Osteocyte (in vitro differentiated cells): ENCODE data around the gene FLCN. TPM values are rescaled to one million over a fixed set of nuclear protein-coding genes. Genes with fewer than 3 reads are reported as not detected.

Source experiments
- DNase-seq: peaks from one replicate; pipeline ENCODE4 v3.0.0; 2021; ENCODE audit warnings: mixed read lengths; ENCODE audit not compliant: unreplicated experiment; ENCODE audit errors: extremely low spot score
- H3K27ac Mint-ChIP-seq: one replicate; pipeline ENCODE4 v1.8.0; 2021; ENCODE audit warnings: mild to moderate bottlenecking, mixed read lengths; ENCODE audit not compliant: unreplicated experiment
- H3K27me3 Mint-ChIP-seq: one replicate; pipeline ENCODE4 v1.8.0; 2021; ENCODE audit warnings: mixed read lengths; ENCODE audit not compliant: unreplicated experiment
- H3K36me3 Mint-ChIP-seq: one replicate; pipeline ENCODE4 v1.8.0; 2021; ENCODE audit warnings: mixed read lengths; ENCODE audit not compliant: unreplicated experiment
- H3K4me1 Mint-ChIP-seq: one replicate; pipeline ENCODE4 v1.8.0; 2021; ENCODE audit warnings: mixed read lengths; ENCODE audit not compliant: unreplicated experiment
- H3K4me3 Mint-ChIP-seq: one replicate; pipeline ENCODE4 v1.8.0; 2021; ENCODE audit warnings: mild to moderate bottlenecking, moderate library complexity, mixed read lengths; ENCODE audit not compliant: unreplicated experiment
- H3K9me3 Mint-ChIP-seq: one replicate; pipeline ENCODE4 v1.8.0; 2021; ENCODE audit warnings: mixed read lengths; ENCODE audit not compliant: unreplicated experiment
- CTCF ChIP-seq: fragments of 200-600 bp; sonication (generic); IDR thresholded peaks from 2 replicates; pipeline ENCODE4 v1.5.0; 2021; ENCODE audit warnings: antibody characterized with exemption, mild to moderate bottlenecking, moderate library complexity
- total RNA-seq: library from RNA; stranded (reverse); gene quantifications from 2 replicates; pipeline ENCODE4 v1.2.1, GENCODE V29; 2021

FLCN gene
- total RNA-seq, 1 donor from 2014 or later: 91.1 TPM

- no peak for DNase-seq
Measured at GRCh38 chr17:17224137-17224536, 12.8 kb downstream of the FLCN start.

GRCh38 chr17:17223736-17224135, 13.2 kb downstream of the FLCN start:
- no peak for DNase-seq
- no peaks in the 10 kb centered on the region for H3K9me3 Mint-ChIP-seq
- H3K36me3 Mint-ChIP-seq: peaks cover 52% of the 10 kb centered on the region
- H3K4me3 Mint-ChIP-seq: no peak overlapping the region
- no peaks in the 10 kb centered on the region for H3K27me3 Mint-ChIP-seq
- H3K27ac Mint-ChIP-seq: no peak overlapping the region
- TF ChIP-seq CTCF: no peak
- H3K4me1 Mint-ChIP-seq: no peaks in the 10 kb centered on the region

More at GRCh38 chr17:17224137-17224536, 12.8 kb downstream of the FLCN start:
- no peak for TF ChIP-seq CTCF
- H3K36me3 Mint-ChIP-seq: peaks cover 53% of the 10 kb centered on the region
- no peaks in the 10 kb centered on the region for H3K27me3 Mint-ChIP-seq
- H3K4me1 Mint-ChIP-seq: no peaks in the 10 kb centered on the region
- H3K9me3 Mint-ChIP-seq: no peaks in the 10 kb centered on the region
- H3K27ac Mint-ChIP-seq: no peak overlapping the region
- H3K4me3 Mint-ChIP-seq: no peak overlapping the region

- no peaks in the 10 kb centered on the region for H3K4me1 Mint-ChIP-seq
- no peak overlapping the region for H3K4me3 Mint-ChIP-seq
Measured at GRCh38 chr17:17221329-17221728, 15.6 kb downstream of the FLCN start.

GRCh38 chr17:17220529-17220928, 16.4 kb downstream of the FLCN start:
- DNase-seq: no peak
- H3K27ac Mint-ChIP-seq: no peak overlapping the region
- peaks cover 70% of the 10 kb centered on the region for H3K36me3 Mint-ChIP-seq
- no peaks in the 10 kb centered on the region for H3K4me1 Mint-ChIP-seq
- H3K4me3 Mint-ChIP-seq: no peak overlapping the region
- no peak for TF ChIP-seq CTCF
- H3K9me3 Mint-ChIP-seq: no peaks in the 10 kb centered on the region
- H3K27me3 Mint-ChIP-seq: no peaks in the 10 kb centered on the region

More at GRCh38 chr17:17221329-17221728, 15.6 kb downstream of the FLCN start:
- H3K9me3 Mint-ChIP-seq: no peaks in the 10 kb centered on the region
- DNase-seq: no peak
- no peak for TF ChIP-seq CTCF
- no peaks in the 10 kb centered on the region for H3K27me3 Mint-ChIP-seq
- no peak overlapping the region for H3K27ac Mint-ChIP-seq
- H3K36me3 Mint-ChIP-seq: peaks cover 65% of the 10 kb centered on the region

GRCh38 chr17:17217995-17218394, 19.0 kb downstream of the FLCN start:
- H3K4me3 Mint-ChIP-seq: no peak overlapping the region
- H3K27me3 Mint-ChIP-seq: no peaks in the 10 kb centered on the region
- no peak for TF ChIP-seq CTCF
- peaks cover 64% of the 10 kb centered on the region for H3K36me3 Mint-ChIP-seq
- DNase-seq: no peak
- no peak overlapping the region for H3K27ac Mint-ChIP-seq
- H3K4me1 Mint-ChIP-seq: no peaks in the 10 kb centered on the region
- H3K9me3 Mint-ChIP-seq: no peaks in the 10 kb centered on the region
